Measurements from ENCODE around the gene ZBED4.

ZBED4 gene

GRCh38 chr22:49852898-49853894 lies at the start of gene ZBED4:
Gene ZBED4 (plus strand): TSS chr22:49853844. CDS start chr22:49883663, 29,819 bp downstream.
- DNase-seq (ENCODE audit: low read depth, low spot score) = peak; percentile 51
- no peak for TF ChIP-seq CTCF (IDR thresholded peaks at IDR 0.05; ENCODE audit: insufficient read depth, low read length, missing control alignments)
- peak within 1 kb of the TSS; percentile 82 for H3K4me3 ChIP-seq (ENCODE audit: low read depth, low read length)
- ChIA-PET POLR2A (interaction anchor here (0.7 kb wide), 1 partner anchor 15 kb away, joined by 3 read pairs; no protein-coding TSS in a partner anchor), CTCF (no interaction called here)

GRCh38 chr22:49807129-49807528 lies 46.5 kb upstream of the ZBED4 start:
- DNase-seq (ENCODE audit: low read depth, low spot score) = no peak
- ChIA-PET CTCF (no interaction called here), POLR2A (no interaction called here)
- TF ChIP-seq CTCF (IDR thresholded peaks at IDR 0.05; ENCODE audit: insufficient read depth, low read length, missing control alignments) = no peak
- H3K4me3 ChIP-seq (ENCODE audit: low read depth, low read length) = no peak overlapping the region

GRCh38 chr22:49807780-49808708 lies 45.6 kb upstream of the ZBED4 start:
- POLR2A ChIA-PET = no interaction called here
- no peak for DNase-seq (ENCODE audit: low read depth, low spot score)
- no peak for TF ChIP-seq CTCF (IDR thresholded peaks at IDR 0.05; ENCODE audit: insufficient read depth, low read length, missing control alignments)
- H3K4me3 ChIP-seq (ENCODE audit: low read depth, low read length) = no peak overlapping the region
- CTCF ChIA-PET = no interaction called here

- no peak for DNase-seq (ENCODE audit: low read depth, low spot score)
- ChIA-PET POLR2A (no interaction called here), CTCF (interaction anchor here (1.5 to 2.7 kb wide), 2 partner anchors 10 kb away, joined by 3 to 8 read pairs; no protein-coding TSS in a partner anchor)
These were observed 43.2 kb upstream of the ZBED4 start for GRCh38 chr22:49810363-49811019.

More at GRCh38 chr22:49810363-49811019, 43.2 kb upstream of the ZBED4 start:
- TF ChIP-seq CTCF (IDR thresholded peaks at IDR 0.05; ENCODE audit: insufficient read depth, low read length, missing control alignments) = no peak
- no peak overlapping the region for H3K4me3 ChIP-seq (ENCODE audit: low read depth, low read length)
